ENCODE measurements around the gene ZNF853. TPM values are rescaled to one million over a fixed set of nuclear protein-coding genes. Genes with fewer than 3 reads are reported as not detected.

Gene ZNF853
- total RNA-seq, 6 experiments from 2014 or later, result 0.20 to 0.98 (median 0.37) TPM

- 86% methylated on average over 4 of the region's 15 CpGs for WGBS (ENCODE audit: insufficient coverage, low coverage, low lambda C conversion rate, missing lambda C conversion rate)
- peaks cover 0 to 2% (median 0%) of the 10 kb centered on the region in 4 donors for H3K4me1 ChIP-seq
- DNase-seq (no peak), ATAC-seq (no peak)
- intact Hi-C loops (cut with DNase I), result no loop called here
- H3K4me3 ChIP-seq, result no peak overlapping the region
- TF ChIP-seq POLR2A (IDR thresholded peaks at IDR 0.05) (no peak), CTCF (IDR thresholded peaks at IDR 0.05) (no peak)
- no peaks in the 10 kb centered on the region for H3K27me3 ChIP-seq
- H3K36me3 ChIP-seq, result peaks cover 0 to 31% (median 7%) of the 10 kb centered on the region in 4 donors
- no peaks in the 10 kb centered on the region for H3K9me3 ChIP-seq
- no peak overlapping the region for H3K27ac ChIP-seq
These were observed 26.1 kb downstream of the ZNF853 start for GRCh38 chr7:6641305-6642035.

- Histone ChIP-seq H3K36me3 (peaks cover 0 to 37% (median 7%) of the 10 kb centered on the region in 4 donors), H3K9me3 (no peaks in the 10 kb centered on the region), H3K27ac (no peak overlapping the region), H3K4me1 (no peaks in the 10 kb centered on the region), H3K27me3 (no peaks in the 10 kb centered on the region), H3K4me3 (no peak overlapping the region)
- ATAC-seq, result no peak
- DNase-seq, result no peak
- WGBS (ENCODE audit: insufficient coverage, low coverage, low lambda C conversion rate, missing lambda C conversion rate), result 89% methylated on average over 10 of the region's 24 CpGs
- TF ChIP-seq POLR2A (IDR thresholded peaks at IDR 0.05) (no peak), CTCF (IDR thresholded peaks at IDR 0.05) (no peak)
- intact Hi-C loops (cut with DNase I), result no loop called here
These were observed 26.9 kb downstream of the ZNF853 start for GRCh38 chr7:6642239-6642839.

- DNase-seq (no peak), ATAC-seq (no peak)
- no peak overlapping the region for H3K27ac ChIP-seq
- TF ChIP-seq CTCF (IDR thresholded peaks at IDR 0.05), result no peak
- TF ChIP-seq POLR2A (IDR thresholded peaks at IDR 0.05), result no peak
- peaks cover 0 to 37% (median 7%) of the 10 kb centered on the region in 4 donors for H3K36me3 ChIP-seq
- no peaks in the 10 kb centered on the region for H3K9me3 ChIP-seq
- no peaks in the 10 kb centered on the region for H3K4me1 ChIP-seq
- no peak overlapping the region for H3K4me3 ChIP-seq
- no CpG with 5 or more reads among the region's 22 CpGs for WGBS (ENCODE audit: insufficient coverage, low coverage, low lambda C conversion rate, missing lambda C conversion rate)
- intact Hi-C loops (cut with DNase I), result no loop called here
- H3K27me3 ChIP-seq, result no peaks in the 10 kb centered on the region
These were observed 27.6 kb downstream of the ZNF853 start for GRCh38 chr7:6642861-6643640.

DNA sequence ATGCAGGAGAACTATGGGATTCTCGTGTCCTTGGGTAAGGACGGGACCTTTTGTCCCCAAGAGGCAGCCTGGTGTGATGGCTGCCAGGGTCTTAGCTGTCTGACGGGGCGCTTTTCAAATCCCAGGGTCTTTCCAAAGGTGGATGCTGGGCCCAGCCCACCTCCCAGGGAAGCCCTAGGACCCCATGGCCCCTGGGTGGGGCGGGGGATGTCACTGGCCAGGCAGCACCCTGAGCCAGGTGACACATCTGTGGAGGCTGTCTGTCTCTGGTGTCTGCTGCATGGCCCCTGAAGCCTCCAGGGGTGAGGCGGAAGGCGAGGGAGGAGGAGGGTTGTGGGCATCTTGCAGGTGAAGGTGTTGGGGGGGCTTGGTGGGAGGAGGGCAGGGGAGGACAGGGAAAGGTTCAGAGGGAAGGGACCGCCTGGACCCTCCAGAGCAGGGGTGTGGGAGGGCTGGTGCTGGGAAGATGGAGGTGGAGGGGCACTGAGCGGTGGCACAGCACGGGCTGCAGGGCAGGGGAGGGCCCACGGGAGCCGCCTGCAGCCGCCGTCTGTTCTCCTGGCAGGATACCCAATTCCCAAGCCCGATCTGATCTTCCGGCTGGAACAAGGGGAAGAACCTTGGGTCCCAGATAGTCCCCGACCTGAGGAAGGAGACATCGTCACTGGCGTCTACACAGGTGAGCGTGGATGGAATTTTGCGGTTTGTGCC lies 28.7 kb downstream of the ZNF853 start:
- Histone ChIP-seq H3K4me1 (no peaks in the 10 kb centered on the region), H3K36me3 (peaks cover 0 to 37% (median 7%) of the 10 kb centered on the region in 4 donors), H3K9me3 (no peaks in the 10 kb centered on the region), H3K27ac (no peak overlapping the region), H3K27me3 (no peaks in the 10 kb centered on the region), H3K4me3 (no peak overlapping the region)
- WGBS (ENCODE audit: insufficient coverage, low coverage, low lambda C conversion rate, missing lambda C conversion rate), result 96% methylated on average over 5 of the region's 21 CpGs
- no peak for ATAC-seq
- no peak for TF ChIP-seq CTCF (IDR thresholded peaks at IDR 0.05)
- TF ChIP-seq POLR2A (IDR thresholded peaks at IDR 0.05), result no peak
- no peak for DNase-seq
- intact Hi-C loops (cut with DNase I), result no loop called here

Data from right lobe of liver (tissue), 6 donors.